GM21723 (cell line): ENCODE results near the gene PSD2.
"Not testable (repeated sequence)": the region's sequence is repeated elsewhere in the genome, so short reads cannot be mapped to it uniquely, and the experiment has no call there.

Experiments used
- ATAC-seq: cut with Tn5 transposase; IDR thresholded peaks from one replicate; pipeline ENCODE4 v1.9.1; 2021; ENCODE audit warnings: mild to moderate bottlenecking, moderate library complexity; ENCODE audit not compliant: unreplicated experiment

PSD2 gene

GRCh38 chr5:139789116-139789844, 6.3 kb upstream of the PSD2 start:
- no peak for ATAC-seq

- no peak for ATAC-seq
Observed at GRCh38 chr5:139789845-139790189, 5.8 kb upstream of the PSD2 start.

GRCh38 chr5:139792218-139792617, 3.4 kb upstream of the PSD2 start:
- no peak for ATAC-seq

- ATAC-seq, result not testable (repeated sequence)
Observed at GRCh38 chr5:139792655-139793054, 3.0 kb upstream of the PSD2 start.

- ATAC-seq, result no peak
Observed at GRCh38 chr5:139794067-139794846, 1.4 kb upstream of the PSD2 start.

DNA sequence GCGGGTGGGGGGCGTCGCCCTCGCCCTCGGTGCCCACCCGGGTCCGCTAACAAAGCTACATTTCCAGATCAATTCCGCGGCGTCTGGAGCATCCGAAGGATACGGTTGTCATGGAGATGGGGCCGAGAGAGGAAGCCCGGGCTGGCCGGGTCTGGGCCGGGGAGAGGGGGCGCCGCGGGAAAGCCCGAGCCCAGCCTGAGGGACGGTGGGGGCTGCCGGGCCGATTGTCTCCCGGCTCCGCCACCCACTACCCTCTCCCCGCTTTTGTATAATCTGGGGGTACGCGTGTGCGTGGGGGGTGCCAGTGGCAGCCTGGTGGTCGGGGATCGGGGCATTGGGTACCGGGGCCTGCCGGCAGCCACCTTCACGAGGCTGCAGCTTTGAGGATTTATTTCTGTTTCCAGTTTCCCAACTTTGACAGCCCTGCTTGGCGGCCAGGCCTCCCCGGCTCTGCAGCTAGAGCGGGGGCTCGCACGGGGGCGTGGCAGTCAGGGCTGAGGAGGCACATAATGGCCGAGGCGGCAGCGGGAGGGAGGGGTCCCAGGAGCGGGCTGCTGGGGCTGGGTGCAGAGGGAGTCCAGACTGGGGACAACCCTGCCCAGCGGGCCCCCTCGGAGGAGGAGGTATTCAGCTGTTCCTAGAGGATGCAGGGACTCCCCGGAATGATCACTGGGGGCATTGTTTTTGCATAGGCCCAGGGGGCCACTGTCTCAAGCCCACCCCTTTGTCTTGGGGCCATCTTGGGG, 626 bp downstream of the PSD2 start:
- no peak for ATAC-seq

- ATAC-seq, result no peak
Observed at GRCh38 chr5:139797335-139797734, 1.7 kb downstream of the PSD2 start.

- ATAC-seq, result no peak
Observed at GRCh38 chr5:139797856-139798510, 2.4 kb downstream of the PSD2 start.

- ATAC-seq, result no peak
Observed at GRCh38 chr5:139798883-139799282, 3.3 kb downstream of the PSD2 start.

DNA sequence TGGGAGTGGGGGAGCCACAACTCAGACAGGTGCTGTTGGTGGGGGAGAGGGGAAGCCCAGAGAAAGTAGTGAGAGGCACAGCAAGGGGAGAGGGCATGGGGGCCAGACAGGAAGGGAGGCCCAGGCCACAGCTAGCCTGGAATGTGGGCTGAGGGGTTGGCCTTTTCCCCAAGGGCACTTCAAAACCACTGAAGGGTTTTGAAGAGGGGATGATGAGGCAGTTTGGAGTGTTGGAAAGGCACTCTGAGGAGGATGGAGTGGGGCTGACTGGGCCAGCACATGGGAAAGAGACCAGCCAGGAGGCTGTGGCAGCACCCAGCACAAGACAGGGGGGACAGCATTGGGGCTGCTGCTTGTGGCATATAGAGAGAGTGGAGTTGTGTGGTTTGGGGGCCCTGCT, 3.8 kb downstream of the PSD2 start:
- no peak for ATAC-seq

GRCh38 chr5:139803978-139804377, 8.4 kb downstream of the PSD2 start:
- no peak for ATAC-seq

DNA sequence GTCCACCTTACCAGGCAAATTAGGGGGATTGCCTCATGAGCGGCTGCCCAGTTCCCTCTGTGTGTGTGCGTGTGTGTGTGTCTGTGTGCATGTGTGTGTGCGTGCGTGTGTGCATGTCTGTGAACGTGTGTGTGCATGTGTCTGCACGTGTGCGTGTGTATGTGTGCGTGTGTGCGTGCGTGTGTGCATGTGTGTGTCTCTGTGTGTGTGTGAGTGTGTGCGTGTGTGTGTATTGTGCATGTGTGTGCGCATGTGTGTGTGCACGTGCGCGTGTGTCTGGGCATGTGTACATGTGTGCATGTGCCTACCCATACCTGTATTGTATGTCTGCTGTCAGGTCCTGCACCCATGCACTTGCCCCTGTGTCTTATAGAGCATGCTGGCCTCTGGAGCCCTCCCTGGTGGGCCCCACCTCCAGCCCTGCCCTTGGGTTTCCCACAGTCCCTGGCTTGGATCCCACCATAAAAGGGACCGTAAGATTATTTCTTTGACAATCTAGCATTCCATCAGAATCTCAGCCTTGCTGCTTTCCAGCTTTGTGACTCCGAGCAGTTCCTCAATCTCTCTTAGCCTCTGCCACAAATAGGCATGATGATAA, 9.3 kb downstream of the PSD2 start:
- ATAC-seq, result no peak

DNA sequence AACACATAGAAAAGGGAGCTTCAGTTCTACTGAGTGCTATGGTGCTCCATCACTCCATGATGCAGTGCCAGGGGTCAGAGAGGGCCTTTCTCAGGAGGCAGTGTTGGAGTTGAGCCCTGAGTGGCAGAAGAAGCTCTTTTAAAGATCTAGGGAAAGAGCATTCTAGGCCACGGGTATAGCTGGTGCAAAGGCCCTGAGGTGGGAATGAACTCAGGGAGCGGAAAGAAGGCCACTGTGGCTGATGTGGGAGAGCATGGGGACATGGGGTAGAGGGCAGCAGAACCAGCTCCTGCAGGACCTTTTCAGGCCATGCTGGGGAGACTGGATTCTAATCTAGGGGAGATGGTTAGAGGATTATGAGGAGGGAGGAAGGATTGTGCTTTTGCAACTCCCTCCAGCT, 9.9 kb downstream of the PSD2 start:
- no peak for ATAC-seq

GRCh38 chr5:139806111-139806510, 10.5 kb downstream of the PSD2 start:
- no peak for ATAC-seq

DNA sequence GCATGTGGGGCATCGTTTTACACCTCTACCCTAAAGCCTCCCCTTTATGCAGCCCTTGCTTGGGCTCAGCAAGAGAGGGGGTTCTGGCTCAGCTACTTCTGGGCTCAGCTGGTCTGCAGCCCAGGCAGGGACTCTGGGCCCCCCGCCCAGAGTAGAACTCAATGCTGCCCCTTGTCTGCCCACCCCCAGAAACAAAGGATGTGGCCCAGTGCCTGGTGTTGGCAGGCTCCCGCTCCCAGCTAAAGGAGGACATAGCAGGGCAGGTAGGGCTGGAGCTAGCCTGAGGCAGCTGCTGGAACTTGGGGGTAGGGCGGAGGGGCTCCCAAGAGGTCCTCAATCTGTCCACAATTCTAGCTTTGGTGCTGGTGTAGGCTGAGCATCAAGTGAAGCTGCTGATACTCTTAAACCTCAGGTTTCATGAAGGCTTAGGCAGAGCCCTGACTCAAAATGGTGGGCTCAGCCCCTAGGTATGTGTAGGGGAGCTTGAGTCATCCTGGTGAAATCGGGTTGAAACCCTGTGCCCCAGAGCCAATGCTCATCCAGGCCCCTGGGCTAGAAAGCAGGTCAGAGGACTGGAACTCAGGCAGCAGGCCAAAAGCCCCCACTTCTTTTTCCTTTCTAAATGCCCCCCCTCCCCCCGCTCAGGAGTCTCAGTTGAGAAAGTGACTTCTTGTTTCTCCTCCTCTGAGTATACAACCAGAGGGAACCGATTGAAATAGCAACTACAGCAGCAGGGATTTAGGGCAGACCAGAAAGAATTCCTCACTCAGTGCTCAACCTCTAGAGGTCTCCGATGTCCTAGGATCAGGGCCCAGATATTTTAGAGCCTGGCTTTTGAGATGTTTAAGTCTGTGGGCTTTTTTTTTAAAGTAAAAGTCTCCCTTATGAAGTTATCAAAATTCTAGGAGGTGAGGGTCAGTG, 11.4 kb downstream of the PSD2 start:
- ATAC-seq, result no peak

- ATAC-seq, result no peak
Observed at GRCh38 chr5:139807647-139808030, 12.0 kb downstream of the PSD2 start.

GRCh38 chr5:139808481-139809330, 13.1 kb downstream of the PSD2 start:
- no peak for ATAC-seq

DNA sequence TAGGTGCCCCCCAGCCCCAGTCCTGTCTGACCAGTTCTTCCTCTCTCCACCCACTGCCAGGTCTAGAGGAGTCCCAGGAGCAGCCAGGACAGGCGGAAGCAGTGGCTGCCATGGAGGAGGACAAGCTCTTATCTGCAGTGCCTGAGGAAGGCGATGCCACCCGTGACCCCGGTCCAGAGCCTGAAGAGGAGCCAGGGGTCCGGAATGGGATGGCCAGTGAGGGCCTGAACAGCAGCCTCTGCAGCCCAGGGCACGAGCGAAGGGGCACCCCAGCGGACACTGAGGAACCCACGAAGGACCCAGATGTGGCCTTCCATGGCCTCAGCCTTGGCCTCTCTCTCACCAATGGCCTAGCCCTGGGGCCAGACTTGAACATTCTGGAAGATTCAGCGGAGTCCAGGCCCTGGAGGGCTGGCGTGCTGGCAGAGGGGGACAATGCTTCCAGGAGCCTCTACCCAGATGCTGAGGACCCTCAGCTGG, 13.8 kb downstream of the PSD2 start:
- no peak for ATAC-seq
